PFSK-1 (cell line): ENCODE data around the gene BRSK2.

Experiments used
- FOXP2 ChIP-seq: optimal IDR thresholded peaks from 2 replicates; pipeline ENCODE3; 2011; ENCODE audit warnings: borderline replicate concordance, control low read depth, inconsistent platforms; ENCODE audit not compliant: insufficient read depth; ENCODE audit errors: extremely low read length, extremely low read depth
- POLR2AphosphoS5 ChIP-seq: IDR thresholded peaks from 2 replicates; pipeline ENCODE4 v1.6.1; 2012; ENCODE audit warnings: low read depth, mild to moderate bottlenecking, control low read depth, low read length, moderate library complexity
- SIN3A ChIP-seq: IDR thresholded peaks from 2 replicates; pipeline ENCODE4 v1.6.1; 2012; ENCODE audit warnings: mild to moderate bottlenecking, low read length, moderate library complexity, borderline replicate concordance; ENCODE audit not compliant: insufficient read depth
- TAF1 ChIP-seq: IDR thresholded peaks from 2 replicates; pipeline ENCODE4 v1.6.1; 2012; ENCODE audit warnings: low read length, control low read depth, borderline replicate concordance; ENCODE audit not compliant: insufficient read depth
- TF ChIP-seq, protein P1 (sequence below), 2 experiments: IDR thresholded peaks; 2 replicates each; pipeline versions ENCODE4 v1.6.1 to v1.8.0; 2011 to 2012; ENCODE audit warnings: low read depth in 2 of 2, low read length in 2 of 2, control low read depth in 1 of 2, inconsistent platforms in 1 of 2, mild to moderate bottlenecking in 1 of 2, moderate library complexity in 1 of 2; ENCODE audit not compliant: insufficient read depth in 1 of 2

Gene BRSK2

DNA sequence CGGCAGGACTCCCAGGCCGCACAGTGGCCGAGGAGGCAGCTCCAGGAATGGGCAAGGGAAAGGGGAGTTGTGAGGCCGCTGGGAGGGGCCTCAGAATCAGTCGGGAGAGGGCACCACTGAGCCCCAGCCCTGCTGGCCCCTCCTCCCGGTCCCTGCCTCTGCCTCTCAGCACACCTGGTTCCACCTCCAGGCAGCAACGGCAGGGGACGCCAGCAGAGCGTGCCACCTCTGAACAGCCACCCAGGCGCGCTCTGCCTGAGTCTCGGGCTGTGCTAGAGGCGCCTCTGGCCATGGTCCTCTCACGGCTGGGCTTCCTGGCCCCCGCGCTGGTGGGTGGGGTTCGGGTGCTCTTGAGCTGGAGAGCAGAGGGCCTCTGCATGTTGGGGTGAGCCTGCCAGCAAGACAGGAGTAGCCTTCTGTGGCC is 63.9 kb downstream of the BRSK2 start:
- TF ChIP-seq SIN3A (no peak), POLR2AphosphoS5 (no peak), TAF1 (no peak), FOXP2 (no peak)
- TF ChIP-seq, protein P1, sequence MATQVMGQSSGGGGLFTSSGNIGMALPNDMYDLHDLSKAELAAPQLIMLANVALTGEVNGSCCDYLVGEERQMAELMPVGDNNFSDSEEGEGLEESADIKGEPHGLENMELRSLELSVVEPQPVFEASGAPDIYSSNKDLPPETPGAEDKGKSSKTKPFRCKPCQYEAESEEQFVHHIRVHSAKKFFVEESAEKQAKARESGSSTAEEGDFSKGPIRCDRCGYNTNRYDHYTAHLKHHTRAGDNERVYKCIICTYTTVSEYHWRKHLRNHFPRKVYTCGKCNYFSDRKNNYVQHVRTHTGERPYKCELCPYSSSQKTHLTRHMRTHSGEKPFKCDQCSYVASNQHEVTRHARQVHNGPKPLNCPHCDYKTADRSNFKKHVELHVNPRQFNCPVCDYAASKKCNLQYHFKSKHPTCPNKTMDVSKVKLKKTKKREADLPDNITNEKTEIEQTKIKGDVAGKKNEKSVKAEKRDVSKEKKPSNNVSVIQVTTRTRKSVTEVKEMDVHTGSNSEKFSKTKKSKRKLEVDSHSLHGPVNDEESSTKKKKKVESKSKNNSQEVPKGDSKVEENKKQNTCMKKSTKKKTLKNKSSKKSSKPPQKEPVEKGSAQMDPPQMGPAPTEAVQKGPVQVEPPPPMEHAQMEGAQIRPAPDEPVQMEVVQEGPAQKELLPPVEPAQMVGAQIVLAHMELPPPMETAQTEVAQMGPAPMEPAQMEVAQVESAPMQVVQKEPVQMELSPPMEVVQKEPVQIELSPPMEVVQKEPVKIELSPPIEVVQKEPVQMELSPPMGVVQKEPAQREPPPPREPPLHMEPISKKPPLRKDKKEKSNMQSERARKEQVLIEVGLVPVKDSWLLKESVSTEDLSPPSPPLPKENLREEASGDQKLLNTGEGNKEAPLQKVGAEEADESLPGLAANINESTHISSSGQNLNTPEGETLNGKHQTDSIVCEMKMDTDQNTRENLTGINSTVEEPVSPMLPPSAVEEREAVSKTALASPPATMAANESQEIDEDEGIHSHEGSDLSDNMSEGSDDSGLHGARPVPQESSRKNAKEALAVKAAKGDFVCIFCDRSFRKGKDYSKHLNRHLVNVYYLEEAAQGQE (IDR thresholded peaks at IDR 0.05; ENCODE audit: insufficient read depth in 1 of 2, low read depth in 2 of 2, low read length in 2 of 2) = no peak

DNA sequence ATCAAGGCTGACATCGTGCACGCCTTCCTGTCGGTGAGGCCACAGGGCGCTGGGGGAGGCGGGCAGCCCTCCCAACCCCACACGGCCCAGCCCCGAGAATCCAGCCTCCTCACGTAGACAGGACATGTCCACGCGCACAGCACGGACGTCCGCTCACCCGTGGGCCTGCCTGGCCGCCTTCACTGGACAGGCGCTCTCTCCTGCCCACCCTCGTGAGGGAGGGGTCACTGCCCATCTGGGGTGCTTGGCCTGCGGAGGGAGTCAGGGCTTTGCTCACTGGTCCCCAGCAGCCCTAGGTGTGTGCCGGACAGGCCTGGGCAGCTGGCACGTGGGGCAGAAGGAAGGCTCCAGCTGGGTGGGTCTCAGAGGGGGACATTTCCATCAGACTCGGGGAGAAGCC is 64.8 kb downstream of the BRSK2 start:
- TF ChIP-seq TAF1 (no peak), SIN3A (no peak), POLR2AphosphoS5 (no peak), FOXP2 (no peak)
- TF ChIP-seq, protein P1 (IDR thresholded peaks at IDR 0.05; ENCODE audit: insufficient read depth in 1 of 2, low read depth in 2 of 2, low read length in 2 of 2) = no peak

DNA sequence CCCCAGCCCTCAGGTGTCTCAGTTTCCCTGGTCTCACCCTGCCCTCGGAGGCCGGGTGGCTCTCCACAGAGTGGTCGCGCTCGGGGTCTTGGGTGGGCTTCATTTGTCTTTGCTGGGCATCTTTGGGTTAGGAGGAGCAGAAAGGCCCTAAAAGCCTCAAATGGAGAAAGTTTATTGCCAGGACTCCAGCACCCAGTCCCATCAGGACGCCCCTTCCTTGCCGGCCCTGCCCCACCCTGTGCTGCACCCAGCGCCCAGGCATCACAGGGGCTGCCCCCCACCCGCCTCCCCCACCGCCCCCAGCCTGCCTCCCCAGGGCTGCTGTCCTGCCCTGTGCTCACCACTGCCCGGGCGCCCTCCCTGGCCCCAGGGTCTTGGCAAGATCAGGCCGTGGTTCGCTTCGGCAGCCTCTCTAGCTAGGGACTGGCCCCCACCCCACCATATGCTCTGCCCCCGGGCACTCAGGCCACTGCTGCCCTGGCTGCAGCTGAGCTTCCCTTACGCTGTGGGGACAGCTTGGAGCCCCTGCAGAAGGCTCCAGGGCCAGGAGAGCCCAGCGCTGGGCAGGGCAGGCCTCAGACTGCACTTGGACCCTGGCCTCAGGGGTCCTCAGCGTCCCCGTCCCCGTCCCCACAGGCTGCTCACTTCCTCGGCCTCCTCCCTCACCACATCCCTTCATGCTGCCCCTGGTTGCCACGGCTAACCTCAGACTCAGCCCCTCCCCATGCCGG is 65.5 kb downstream of the BRSK2 start:
- TF ChIP-seq SIN3A = no peak
- TF ChIP-seq TAF1 = no peak
- no peak for TF ChIP-seq POLR2AphosphoS5
- TF ChIP-seq FOXP2 = no peak
- TF ChIP-seq, protein P1 (IDR thresholded peaks at IDR 0.05; ENCODE audit: insufficient read depth in 1 of 2, low read depth in 2 of 2, low read length in 2 of 2) = no peak

DNA sequence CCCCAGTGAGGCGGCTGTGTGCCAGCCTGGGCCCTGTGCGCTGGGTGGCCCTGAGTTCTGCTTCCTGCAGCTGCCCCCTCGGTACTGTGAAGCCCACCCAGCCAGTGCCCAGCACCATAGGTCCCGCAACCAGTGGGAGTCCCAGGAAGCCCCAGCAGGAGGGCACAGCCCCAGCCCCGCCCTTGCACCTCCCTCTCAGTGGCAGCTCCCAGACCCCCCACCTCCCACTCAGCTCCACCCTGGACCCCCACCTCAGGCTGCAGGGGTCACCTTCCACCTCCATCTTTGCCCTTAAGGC is 66.0 kb downstream of the BRSK2 start:
- no peak for TF ChIP-seq TAF1
- TF ChIP-seq FOXP2 = no peak
- no peak for TF ChIP-seq SIN3A
- TF ChIP-seq, protein P1 (IDR thresholded peaks at IDR 0.05; ENCODE audit: insufficient read depth in 1 of 2, low read depth in 2 of 2, low read length in 2 of 2) = no peak
- no peak for TF ChIP-seq POLR2AphosphoS5
